Osteocyte (in vitro differentiated cells): Measurements from ENCODE around the gene ABLIM2. TPM values are rescaled to one million over a fixed set of nuclear protein-coding genes. Genes with fewer than 3 reads are reported as not detected.

Source experiments
- DNase-seq: peaks from one replicate; pipeline ENCODE4 v3.0.0; 2021; ENCODE audit warnings: mixed read lengths; ENCODE audit not compliant: unreplicated experiment; ENCODE audit errors: extremely low spot score
- H3K27ac Mint-ChIP-seq: one replicate; pipeline ENCODE4 v1.8.0; 2021; ENCODE audit warnings: mild to moderate bottlenecking, mixed read lengths; ENCODE audit not compliant: unreplicated experiment
- H3K27me3 Mint-ChIP-seq: one replicate; pipeline ENCODE4 v1.8.0; 2021; ENCODE audit warnings: mixed read lengths; ENCODE audit not compliant: unreplicated experiment
- H3K36me3 Mint-ChIP-seq: one replicate; pipeline ENCODE4 v1.8.0; 2021; ENCODE audit warnings: mixed read lengths; ENCODE audit not compliant: unreplicated experiment
- H3K4me1 Mint-ChIP-seq: one replicate; pipeline ENCODE4 v1.8.0; 2021; ENCODE audit warnings: mixed read lengths; ENCODE audit not compliant: unreplicated experiment
- H3K4me3 Mint-ChIP-seq: one replicate; pipeline ENCODE4 v1.8.0; 2021; ENCODE audit warnings: mild to moderate bottlenecking, moderate library complexity, mixed read lengths; ENCODE audit not compliant: unreplicated experiment
- H3K9me3 Mint-ChIP-seq: one replicate; pipeline ENCODE4 v1.8.0; 2021; ENCODE audit warnings: mixed read lengths; ENCODE audit not compliant: unreplicated experiment
- CTCF ChIP-seq: fragments of 200-600 bp; sonication (generic); IDR thresholded peaks from 2 replicates; pipeline ENCODE4 v1.5.0; 2021; ENCODE audit warnings: antibody characterized with exemption, mild to moderate bottlenecking, moderate library complexity
- total RNA-seq: library from RNA; stranded (reverse); gene quantifications from 2 replicates; pipeline ENCODE4 v1.2.1, GENCODE V29; 2021

The ABLIM2 gene
- total RNA-seq, 1 donor from 2014 or later, result 0.24 TPM

- Mint-ChIP-seq H3K36me3 (no peaks in the 10 kb centered on the region), H3K4me3 (no peak overlapping the region), H3K4me1 (peaks cover 36% of the 10 kb centered on the region), H3K27me3 (no peaks in the 10 kb centered on the region), H3K27ac (no peak overlapping the region), H3K9me3 (no peaks in the 10 kb centered on the region)
- no peak for DNase-seq
- no peak for TF ChIP-seq CTCF
These were observed 182.0 kb downstream of the ABLIM2 start for GRCh38 chr4:7976634-7977033.

- H3K9me3 Mint-ChIP-seq, result no peaks in the 10 kb centered on the region
- peaks cover 39% of the 10 kb centered on the region for H3K4me1 Mint-ChIP-seq
- no peak for DNase-seq
These were observed 182.6 kb downstream of the ABLIM2 start for GRCh38 chr4:7976025-7976424.

GRCh38 chr4:7974425-7974824 is 184.2 kb downstream of the ABLIM2 start:
- H3K4me1 Mint-ChIP-seq, result peaks cover 51% of the 10 kb centered on the region
- no peak overlapping the region for H3K27ac Mint-ChIP-seq
- no peak overlapping the region for H3K4me3 Mint-ChIP-seq
- no peaks in the 10 kb centered on the region for H3K27me3 Mint-ChIP-seq
- H3K9me3 Mint-ChIP-seq, result no peaks in the 10 kb centered on the region
- no peaks in the 10 kb centered on the region for H3K36me3 Mint-ChIP-seq
- DNase-seq, result no peak
- TF ChIP-seq CTCF, result no peak

More at GRCh38 chr4:7976025-7976424, 182.6 kb downstream of the ABLIM2 start:
- Mint-ChIP-seq H3K27me3 (no peaks in the 10 kb centered on the region), H3K27ac (no peak overlapping the region), H3K36me3 (no peaks in the 10 kb centered on the region), H3K4me3 (no peak overlapping the region)
- TF ChIP-seq CTCF, result no peak

GRCh38 chr4:7973545-7973981 is 185.1 kb downstream of the ABLIM2 start:
- Mint-ChIP-seq H3K9me3 (no peaks in the 10 kb centered on the region), H3K27me3 (no peaks in the 10 kb centered on the region), H3K27ac (peak overlapping the region; percentile 35), H3K4me1 (peaks cover 47% of the 10 kb centered on the region), H3K36me3 (no peaks in the 10 kb centered on the region), H3K4me3 (no peak overlapping the region)
- DNase-seq, result no peak
- no peak for TF ChIP-seq CTCF

- Mint-ChIP-seq H3K4me1 (peaks cover 54% of the 10 kb centered on the region), H3K9me3 (no peaks in the 10 kb centered on the region), H3K27me3 (no peaks in the 10 kb centered on the region), H3K27ac (peak overlapping the region; percentile 63), H3K4me3 (no peak overlapping the region), H3K36me3 (no peaks in the 10 kb centered on the region)
- no peak for TF ChIP-seq CTCF
- no peak for DNase-seq
These were observed 186.6 kb downstream of the ABLIM2 start for GRCh38 chr4:7971881-7972500.
